Sigmoid colon (tissue), 7 donors: ENCODE results near the gene FBXL17. TPM values are rescaled to one million over a fixed set of nuclear protein-coding genes. Genes with fewer than 3 reads are reported as not detected.

Experiments
- DNase-seq: peaks from one replicate; pipeline ENCODE4 v3.0.0-alpha.2; 2019
- H3K27ac ChIP-seq, 4 donors: fragments of 200-600 bp; sonication (generic); one replicate each; pipeline ENCODE4 v1.5.1; 2016 to 2019; ENCODE audit warnings: mild to moderate bottlenecking in 1 of 4
- H3K27me3 ChIP-seq, 3 donors: fragments of 200-600 bp; sonication (generic); one replicate each; pipeline ENCODE4 v1.5.1; 2019; ENCODE audit warnings: mild to moderate bottlenecking in 1 of 3
- H3K36me3 ChIP-seq, 4 donors: fragments of 200-600 bp; sonication (generic); one replicate each; pipeline ENCODE4 v1.5.1; 2016 to 2019
- H3K4me1 ChIP-seq, 4 donors: fragments of 200-600 bp; sonication (generic); one replicate each; pipeline ENCODE4 v1.5.1; 2017 to 2019
- H3K4me3 ChIP-seq, 4 donors: fragments of 200-600 bp; sonication (generic); one replicate each; pipeline ENCODE4 v1.5.1; 2017 to 2019; ENCODE audit warnings: mild to moderate bottlenecking in 2 of 4, moderate library complexity in 1 of 4
- H3K9me3 ChIP-seq, 4 donors: fragments of 200-600 bp in 3 of 4; sonication (generic) in 3 of 4; one replicate each; pipeline versions ENCODE4 v1.5.1 to v1.6.1; 2013 to 2019
- EP300 ChIP-seq, 4 donors: sonication (generic); formaldehyde crosslinking; IDR thresholded peaks; one replicate each; pipeline ENCODE4 v1.6.1; 2017; ENCODE audit warnings: antibody characterized with exemption in 4 of 4
- POLR2A ChIP-seq, 2 donors: fragments of 450-650 bp; IDR thresholded peaks; one replicate each; pipeline ENCODE4 v1.6.1; 2016; ENCODE audit warnings: antibody characterized with exemption in 2 of 2, mild to moderate bottlenecking in 2 of 2, moderate library complexity in 2 of 2
- POLR2AphosphoS5 ChIP-seq, 4 donors: sonication (generic); formaldehyde crosslinking; IDR thresholded peaks; one replicate each; pipeline ENCODE4 v1.6.1; 2017; ENCODE audit warnings: antibody characterized with exemption in 4 of 4
- WGBS, 2 donors: extraction: QIAGEN DNeasy Blood & Tissue Kit; methylation state at CpG; one replicate each; pipeline ENCODE4 v1.1.7; 2013; 5-methylcytosine and 5-hydroxymethylcytosine counted together
- intact Hi-C: fragments of 100-400 bp; cut with DNase I; formaldehyde crosslinking; loops from one replicate; pipeline ENCODE4 v1.15.1; 2023
- polyA plus RNA-seq, 3 donors: library from polyadenylated mRNA; stranded (reverse); fragments of 200-250 nt; gene quantifications; one replicate each; pipeline ENCODE4 v1.2.3, GENCODE V29; 2013
- total RNA-seq, 4 donors: library from RNA; depleted of rRNA; stranded (reverse); fragments of >200 nt; gene quantifications; one replicate each; pipeline ENCODE4 v1.1.0, GENCODE V29; 2016
- TF ChIP-seq, protein P1 (sequence below), 4 experiments: fragments of 450-650 bp in 3 of 4; fragments of 200-600 bp in 1 of 4; IDR thresholded peaks; one replicate each; pipeline ENCODE4 v1.5.1; 2016 to 2019; ENCODE audit warnings: antibody characterized with exemption in 4 of 4, mild to moderate bottlenecking in 3 of 4, moderate library complexity in 2 of 4
- donor health status: healthy with polysubstance abuse.
- donor health status: Bipolar disorder and iron deficiency.
- donor health status: healthy.

Gene FBXL17
- total and polyA plus RNA-seq, 7 donors: 8.2 to 22.5 (median 16.6) TPM

DNA sequence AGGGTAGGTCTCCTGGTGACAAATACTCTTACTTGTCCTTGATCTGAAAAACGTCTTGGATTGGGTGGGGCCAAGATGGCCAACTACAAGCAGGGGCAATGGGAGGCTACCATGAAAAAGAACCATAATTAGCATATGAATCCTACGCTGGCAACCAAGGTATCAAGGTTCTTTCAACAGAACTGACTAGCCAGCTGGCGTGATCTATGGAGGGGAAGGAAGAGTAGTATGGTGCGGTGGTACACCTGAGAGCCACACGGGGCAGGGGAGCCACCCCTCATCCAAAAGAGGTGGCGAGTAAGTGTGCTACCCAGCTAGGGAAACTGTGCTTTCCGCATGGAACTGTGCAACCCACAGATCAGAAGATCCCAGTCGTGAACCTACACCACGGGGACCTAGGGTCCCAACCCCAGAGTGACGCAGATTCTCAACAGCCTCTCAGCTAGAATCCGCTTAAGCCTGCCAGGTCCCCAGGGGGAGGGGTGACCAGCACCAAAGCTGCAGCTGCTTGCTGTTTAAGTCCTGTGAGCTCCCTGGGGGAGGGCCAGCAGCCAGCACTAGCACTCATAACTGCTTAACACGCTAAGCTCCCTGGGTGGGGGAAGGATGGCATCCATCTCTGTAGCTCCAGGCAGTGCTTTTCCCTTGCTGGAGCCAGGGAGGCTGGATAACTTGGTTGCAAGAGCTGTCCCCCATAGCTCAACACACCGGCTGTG lies 334.8 kb downstream of the FBXL17 start:
- Histone ChIP-seq H3K27me3 (no peaks in the 10 kb centered on the region), H3K9me3 (peaks cover 0 to 1% (median 0%) of the 10 kb centered on the region in 4 donors), H3K4me1 (no peaks in the 10 kb centered on the region), H3K4me3 (no peak overlapping the region), H3K36me3 (no peaks in the 10 kb centered on the region), H3K27ac (no peak overlapping the region)
- no peak for TF ChIP-seq EP300 (IDR thresholded peaks at IDR 0.05)
- TF ChIP-seq POLR2A (IDR thresholded peaks at IDR 0.05): no peak
- no peak for TF ChIP-seq POLR2AphosphoS5 (IDR thresholded peaks at IDR 0.05)
- TF ChIP-seq, protein P1, sequence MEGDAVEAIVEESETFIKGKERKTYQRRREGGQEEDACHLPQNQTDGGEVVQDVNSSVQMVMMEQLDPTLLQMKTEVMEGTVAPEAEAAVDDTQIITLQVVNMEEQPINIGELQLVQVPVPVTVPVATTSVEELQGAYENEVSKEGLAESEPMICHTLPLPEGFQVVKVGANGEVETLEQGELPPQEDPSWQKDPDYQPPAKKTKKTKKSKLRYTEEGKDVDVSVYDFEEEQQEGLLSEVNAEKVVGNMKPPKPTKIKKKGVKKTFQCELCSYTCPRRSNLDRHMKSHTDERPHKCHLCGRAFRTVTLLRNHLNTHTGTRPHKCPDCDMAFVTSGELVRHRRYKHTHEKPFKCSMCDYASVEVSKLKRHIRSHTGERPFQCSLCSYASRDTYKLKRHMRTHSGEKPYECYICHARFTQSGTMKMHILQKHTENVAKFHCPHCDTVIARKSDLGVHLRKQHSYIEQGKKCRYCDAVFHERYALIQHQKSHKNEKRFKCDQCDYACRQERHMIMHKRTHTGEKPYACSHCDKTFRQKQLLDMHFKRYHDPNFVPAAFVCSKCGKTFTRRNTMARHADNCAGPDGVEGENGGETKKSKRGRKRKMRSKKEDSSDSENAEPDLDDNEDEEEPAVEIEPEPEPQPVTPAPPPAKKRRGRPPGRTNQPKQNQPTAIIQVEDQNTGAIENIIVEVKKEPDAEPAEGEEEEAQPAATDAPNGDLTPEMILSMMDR (IDR thresholded peaks at IDR 0.05): no peak
- 92 to 95% methylated on average over 13 of the region's 13 CpGs for WGBS, 2 donors
- intact Hi-C loops: no loop called here
- no peak for DNase-seq

DNA sequence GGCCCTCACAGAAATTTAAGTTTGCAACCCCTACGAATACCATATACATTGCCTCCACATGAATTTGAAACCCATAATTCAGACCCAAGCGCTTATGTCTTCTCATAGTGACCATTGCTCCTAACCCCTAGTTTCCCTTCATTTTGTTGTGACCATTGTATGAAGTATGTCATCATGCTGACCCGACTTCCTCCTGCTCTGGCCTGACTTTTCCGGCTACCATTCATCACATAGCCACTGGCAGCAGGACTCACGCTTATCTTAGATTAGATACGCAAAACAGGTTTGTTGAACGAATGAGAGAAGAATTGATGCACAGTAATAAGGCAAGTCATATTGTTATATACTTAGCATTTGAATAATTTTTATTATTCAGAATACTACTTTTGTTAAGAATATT lies 345.4 kb downstream of the FBXL17 start:
- no peaks in the 10 kb centered on the region for H3K9me3 ChIP-seq
- no peaks in the 10 kb centered on the region for H3K4me1 ChIP-seq
- no peak for DNase-seq
- H3K4me3 ChIP-seq: no peak overlapping the region
- no peaks in the 10 kb centered on the region for H3K27me3 ChIP-seq
- H3K36me3 ChIP-seq: no peaks in the 10 kb centered on the region
- intact Hi-C loops: no loop called here
- H3K27ac ChIP-seq: no peak overlapping the region
- 66 to 68% methylated on average over 7 of the region's 7 CpGs for WGBS, 2 donors
- TF ChIP-seq POLR2A (IDR thresholded peaks at IDR 0.05) (no peak), EP300 (IDR thresholded peaks at IDR 0.05) (no peak), POLR2AphosphoS5 (IDR thresholded peaks at IDR 0.05) (no peak)
- TF ChIP-seq, protein P1 (IDR thresholded peaks at IDR 0.05): no peak

DNA sequence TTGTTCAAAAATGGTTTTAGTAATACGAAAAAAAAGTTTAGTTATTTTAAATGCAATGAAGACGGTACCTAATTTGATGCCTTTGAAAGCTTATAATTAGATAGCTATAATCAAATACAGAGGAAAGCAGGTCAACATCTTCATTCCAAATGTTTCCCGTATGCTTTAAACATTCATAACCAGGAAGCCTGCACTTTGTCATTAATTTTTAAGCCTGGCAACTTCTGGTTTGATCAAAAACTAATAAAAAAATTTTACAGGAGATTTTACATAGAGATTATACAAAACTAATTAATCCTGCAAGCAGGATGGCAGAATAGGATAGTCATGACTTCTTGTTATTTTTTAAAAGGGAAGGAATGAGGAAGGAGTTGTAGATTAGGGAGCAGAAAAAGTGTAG lies 353.0 kb downstream of the FBXL17 start:
- WGBS, 2 donors: 89 to 94% methylated on average over 3 of the region's 3 CpGs
- Histone ChIP-seq H3K4me1 (peaks cover 0 to 11% (median 0%) of the 10 kb centered on the region in 4 donors), H3K4me3 (no peak overlapping the region), H3K36me3 (no peaks in the 10 kb centered on the region), H3K27me3 (no peaks in the 10 kb centered on the region), H3K27ac (no peak overlapping the region), H3K9me3 (no peaks in the 10 kb centered on the region)
- no peak for DNase-seq
- intact Hi-C loops: no loop called here
- TF ChIP-seq POLR2A (IDR thresholded peaks at IDR 0.05) (no peak), EP300 (IDR thresholded peaks at IDR 0.05) (no peak), POLR2AphosphoS5 (IDR thresholded peaks at IDR 0.05) (no peak)
- TF ChIP-seq, protein P1 (IDR thresholded peaks at IDR 0.05): no peak

DNA sequence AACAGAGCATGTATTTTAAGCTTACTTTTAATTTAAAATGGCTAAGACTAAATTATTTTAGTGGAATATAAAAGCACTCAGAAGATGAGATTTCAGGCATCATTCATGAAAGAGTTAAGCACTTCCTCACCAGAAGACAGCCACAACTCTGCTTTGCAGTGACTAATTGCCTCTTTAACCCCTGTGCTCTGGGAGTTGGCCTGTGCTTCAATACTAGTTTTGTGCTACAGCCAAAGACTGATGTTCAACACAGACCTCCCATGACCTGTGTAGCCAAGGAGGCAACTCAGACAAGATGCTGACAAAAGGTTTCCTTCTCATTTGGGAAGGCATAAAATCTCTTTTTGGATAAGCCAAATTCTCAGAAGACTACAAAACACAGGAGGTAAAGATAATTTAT lies 353.5 kb downstream of the FBXL17 start:
- no peak for DNase-seq
- H3K36me3 ChIP-seq: no peaks in the 10 kb centered on the region
- H3K4me1 ChIP-seq: peaks cover 0 to 11% (median 0%) of the 10 kb centered on the region in 4 donors
- intact Hi-C loops: no loop called here
- TF ChIP-seq EP300 (IDR thresholded peaks at IDR 0.05) (no peak), POLR2AphosphoS5 (IDR thresholded peaks at IDR 0.05) (no peak), POLR2A (IDR thresholded peaks at IDR 0.05) (no peak)
- TF ChIP-seq, protein P1 (IDR thresholded peaks at IDR 0.05): no peak
- H3K27me3 ChIP-seq: no peaks in the 10 kb centered on the region
- H3K9me3 ChIP-seq: no peaks in the 10 kb centered on the region
- no peak overlapping the region for H3K4me3 ChIP-seq
- no peak overlapping the region for H3K27ac ChIP-seq

DNA sequence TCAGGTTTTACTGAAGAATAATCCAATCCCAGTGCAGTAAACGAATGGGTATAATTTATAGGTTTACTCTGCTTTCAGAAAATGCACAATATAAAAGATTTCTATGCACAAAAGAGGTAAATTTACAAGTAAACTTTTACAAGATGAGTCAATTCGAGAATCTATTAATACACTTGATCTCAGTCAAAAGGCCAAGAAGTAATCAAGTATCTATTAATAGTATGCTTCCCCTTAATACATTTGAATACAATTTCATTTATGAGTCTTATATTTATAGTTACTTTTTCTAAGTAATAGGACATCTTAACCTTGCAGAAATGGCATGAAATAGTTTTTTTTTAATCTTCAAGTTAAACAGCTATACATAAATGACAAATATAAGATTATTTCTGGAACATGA lies 355.9 kb downstream of the FBXL17 start:
- no peak overlapping the region for H3K4me3 ChIP-seq
- intact Hi-C loops: no loop called here
- no peak for DNase-seq
- peaks cover 0 to 11% (median 0%) of the 10 kb centered on the region in 4 donors for H3K4me1 ChIP-seq
- no peaks in the 10 kb centered on the region for H3K27me3 ChIP-seq
- no peaks in the 10 kb centered on the region for H3K9me3 ChIP-seq
- H3K27ac ChIP-seq: no peak overlapping the region
- H3K36me3 ChIP-seq: no peaks in the 10 kb centered on the region
- TF ChIP-seq POLR2AphosphoS5 (IDR thresholded peaks at IDR 0.05) (no peak), POLR2A (IDR thresholded peaks at IDR 0.05) (no peak), EP300 (IDR thresholded peaks at IDR 0.05) (no peak)
- TF ChIP-seq, protein P1 (IDR thresholded peaks at IDR 0.05): no peak
- WGBS, 2 donors: 89% methylated on average over 2 of the region's 2 CpGs
